HEK293 (cell line): ENCODE data around the gene TRIM7.

Experiments used
- REST ChIP-seq: fragments of 450-650 bp; formaldehyde crosslinking; IDR thresholded peaks from 2 replicates; pipeline ENCODE4 v1.5.1; 2016; ENCODE audit warnings: missing biosample characterization, missing genetic modification characterization
- ZBTB7A ChIP-seq: fragments of 450-650 bp; formaldehyde crosslinking; IDR thresholded peaks from 2 replicates; pipeline ENCODE4 v1.5.1; 2016; ENCODE audit warnings: low read depth, missing biosample characterization, missing genetic modification characterization
- ZFP3 ChIP-seq: fragments of 450-650 bp; formaldehyde crosslinking; IDR thresholded peaks from 2 replicates; pipeline ENCODE4 v1.5.1; 2016; ENCODE audit warnings: low read depth, missing biosample characterization, missing genetic modification characterization
- ZNF266 ChIP-seq: fragments of 450-650 bp; formaldehyde crosslinking; IDR thresholded peaks from 2 replicates; pipeline ENCODE4 v1.5.1; 2016; ENCODE audit warnings: missing biosample characterization, missing genetic modification characterization, low read depth
- ZNF747 ChIP-seq: fragments of 450-650 bp; formaldehyde crosslinking; IDR thresholded peaks from 2 replicates; pipeline ENCODE4 v1.5.1; 2016; ENCODE audit warnings: missing biosample characterization, missing genetic modification characterization
- TF ChIP-seq, protein P1 (sequence below): fragments of 450-650 bp; formaldehyde crosslinking; IDR thresholded peaks from 2 replicates; pipeline ENCODE4 v1.5.1; 2016; ENCODE audit warnings: missing biosample characterization, missing genetic modification characterization

DNA sequence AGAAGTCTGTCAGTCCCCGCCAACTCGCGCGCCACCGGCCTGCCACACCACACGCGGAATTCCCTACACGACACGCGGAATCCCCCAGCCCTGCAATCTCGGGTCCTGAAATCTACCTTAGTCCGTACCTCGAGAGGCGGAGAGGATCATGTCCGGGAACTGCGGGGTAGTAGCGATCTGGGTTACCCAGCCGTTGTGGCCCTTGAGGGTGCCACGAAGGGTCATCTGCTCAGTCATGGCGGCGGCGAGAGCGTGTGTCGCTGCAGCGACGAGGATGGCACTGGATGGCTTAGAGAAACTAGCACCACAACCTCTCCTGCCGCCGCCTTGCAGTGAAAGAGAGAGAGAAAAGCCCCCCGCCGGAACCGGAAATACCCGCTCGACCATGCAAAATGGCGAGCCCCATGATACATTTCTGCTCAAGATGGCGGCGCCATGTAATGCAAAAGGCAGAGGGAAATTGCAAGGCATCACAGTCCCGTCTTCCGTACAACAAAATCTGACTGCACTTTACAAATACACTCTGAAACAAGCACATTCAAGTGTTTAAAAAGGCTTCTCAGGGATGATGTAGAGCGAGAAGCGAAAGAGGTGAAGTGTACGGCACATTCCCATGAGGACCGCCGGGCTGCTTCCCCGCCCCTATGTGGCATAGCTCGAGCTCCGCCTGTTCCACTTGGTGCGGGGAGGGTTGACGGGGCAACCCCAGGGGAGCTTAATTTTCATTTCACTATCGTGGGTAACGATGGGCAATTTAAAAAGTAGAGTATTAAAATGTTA lies 38.8 kb upstream of the TRIM7 start, which contains the start of gene RACK1:
- TF ChIP-seq ZNF747 (tag by site-specific recombination) (no peak), ZFP3 (no peak), REST (tag by site-specific recombination) (peak; percentile 47; the same call in 1 of the 2 replicates), ZBTB7A (tag by site-specific recombination) (peak; percentile 82), ZNF266 (no peak)
- TF ChIP-seq, protein P1, sequence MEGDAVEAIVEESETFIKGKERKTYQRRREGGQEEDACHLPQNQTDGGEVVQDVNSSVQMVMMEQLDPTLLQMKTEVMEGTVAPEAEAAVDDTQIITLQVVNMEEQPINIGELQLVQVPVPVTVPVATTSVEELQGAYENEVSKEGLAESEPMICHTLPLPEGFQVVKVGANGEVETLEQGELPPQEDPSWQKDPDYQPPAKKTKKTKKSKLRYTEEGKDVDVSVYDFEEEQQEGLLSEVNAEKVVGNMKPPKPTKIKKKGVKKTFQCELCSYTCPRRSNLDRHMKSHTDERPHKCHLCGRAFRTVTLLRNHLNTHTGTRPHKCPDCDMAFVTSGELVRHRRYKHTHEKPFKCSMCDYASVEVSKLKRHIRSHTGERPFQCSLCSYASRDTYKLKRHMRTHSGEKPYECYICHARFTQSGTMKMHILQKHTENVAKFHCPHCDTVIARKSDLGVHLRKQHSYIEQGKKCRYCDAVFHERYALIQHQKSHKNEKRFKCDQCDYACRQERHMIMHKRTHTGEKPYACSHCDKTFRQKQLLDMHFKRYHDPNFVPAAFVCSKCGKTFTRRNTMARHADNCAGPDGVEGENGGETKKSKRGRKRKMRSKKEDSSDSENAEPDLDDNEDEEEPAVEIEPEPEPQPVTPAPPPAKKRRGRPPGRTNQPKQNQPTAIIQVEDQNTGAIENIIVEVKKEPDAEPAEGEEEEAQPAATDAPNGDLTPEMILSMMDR: peak; percentile 35
